SK-N-MC (cell line): Measurements from ENCODE around the gene CORO1C.
A peak's percentile ranks its signal among the peaks of the same experiment; 100 is the strongest.

Source experiments
- DNase-seq: peaks from one replicate; pipeline ENCODE4 v3.0.0-alpha.2; 2011; ENCODE audit warnings: low read depth, low spot score
- H3K27ac ChIP-seq: fragments of 200-600 bp; sonication (generic); 2 replicates; pipeline ENCODE4 v1.5.1; 2016; ENCODE audit warnings: mixed run types
- H3K36me3 ChIP-seq: fragments of 200-600 bp; sonication (generic); 2 replicates; pipeline ENCODE4 v1.6.1; 2017; ENCODE audit warnings: antibody characterized with exemption, low read length, mixed read lengths; ENCODE audit not compliant: insufficient read depth
- H3K4me3 ChIP-seq: fragments of 200-600 bp; sonication (generic); 2 replicates; pipeline ENCODE4 v1.5.1; 2016
- H3K9ac ChIP-seq: fragments of 200-600 bp; sonication (generic); 2 replicates; pipeline ENCODE4 v1.8.0; 2017; ENCODE audit warnings: mixed run types, mixed read lengths; ENCODE audit not compliant: insufficient read length
- H3K9me3 ChIP-seq: fragments of 200-600 bp; sonication (generic); 2 replicates; pipeline ENCODE4 v1.6.1; 2017; ENCODE audit warnings: low read depth, mild to moderate bottlenecking, antibody characterized with exemption, low read length, moderate library complexity, mixed read lengths
- EZH2 ChIP-seq: fragments of 200-600 bp; sonication (generic); IDR thresholded peaks from one replicate; pipeline ENCODE4 v1.6.1; 2017; ENCODE audit warnings: antibody characterized with exemption
- FOXP2 ChIP-seq: optimal IDR thresholded peaks from 2 replicates; pipeline ENCODE3; 2011; ENCODE audit warnings: mild to moderate bottlenecking, moderate library complexity; ENCODE audit not compliant: insufficient read depth; ENCODE audit errors: extremely low read length, control extremely low read depth
- POLR2AphosphoS5 ChIP-seq: IDR thresholded peaks from 2 replicates; pipeline ENCODE4 v1.6.1; 2012; ENCODE audit warnings: mild to moderate bottlenecking, low read depth, low read length, borderline replicate concordance

Gene CORO1C

DNA sequence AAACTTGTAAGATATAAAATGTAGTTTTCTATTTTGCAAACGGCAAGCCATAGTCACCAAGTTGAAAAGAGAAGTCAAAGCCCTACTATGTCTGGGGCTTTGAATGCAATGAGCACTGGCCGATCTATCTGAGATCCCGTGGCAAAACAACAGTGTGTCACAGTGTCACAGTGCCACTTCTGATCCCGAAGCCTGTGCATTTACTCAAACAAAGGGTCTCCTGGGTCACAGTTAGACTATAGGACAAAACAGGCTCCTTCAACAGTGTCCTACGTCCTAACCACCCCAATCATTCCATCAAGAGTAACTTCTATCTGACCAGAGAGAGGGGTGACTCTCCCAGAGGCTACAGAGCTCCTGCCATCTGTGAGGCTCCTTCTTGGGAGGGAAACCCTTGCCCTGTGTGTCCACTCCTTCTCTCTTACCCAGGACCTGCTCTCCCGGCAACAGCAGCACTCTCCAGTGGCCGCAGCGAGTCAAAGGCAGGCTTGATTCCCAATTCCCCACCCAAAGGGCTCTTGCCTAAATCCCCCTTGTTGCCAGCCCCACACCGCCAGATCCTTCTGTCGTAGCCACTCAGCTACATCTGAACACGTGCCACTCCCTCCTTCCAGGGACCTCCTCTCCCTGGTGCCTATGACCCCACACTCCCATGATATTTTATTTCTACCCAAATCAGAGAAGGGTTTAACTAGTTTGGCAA is 83.6 kb downstream of the CORO1C start:
- no peaks in the 10 kb centered on the region for H3K9me3 ChIP-seq
- H3K4me3 ChIP-seq = no peak overlapping the region
- DNase-seq = no peak
- no peak overlapping the region for H3K27ac ChIP-seq
- peaks cover 40% of the 10 kb centered on the region for H3K36me3 ChIP-seq
- H3K9ac ChIP-seq = no peak overlapping the region
- no peak for TF ChIP-seq EZH2

DNA sequence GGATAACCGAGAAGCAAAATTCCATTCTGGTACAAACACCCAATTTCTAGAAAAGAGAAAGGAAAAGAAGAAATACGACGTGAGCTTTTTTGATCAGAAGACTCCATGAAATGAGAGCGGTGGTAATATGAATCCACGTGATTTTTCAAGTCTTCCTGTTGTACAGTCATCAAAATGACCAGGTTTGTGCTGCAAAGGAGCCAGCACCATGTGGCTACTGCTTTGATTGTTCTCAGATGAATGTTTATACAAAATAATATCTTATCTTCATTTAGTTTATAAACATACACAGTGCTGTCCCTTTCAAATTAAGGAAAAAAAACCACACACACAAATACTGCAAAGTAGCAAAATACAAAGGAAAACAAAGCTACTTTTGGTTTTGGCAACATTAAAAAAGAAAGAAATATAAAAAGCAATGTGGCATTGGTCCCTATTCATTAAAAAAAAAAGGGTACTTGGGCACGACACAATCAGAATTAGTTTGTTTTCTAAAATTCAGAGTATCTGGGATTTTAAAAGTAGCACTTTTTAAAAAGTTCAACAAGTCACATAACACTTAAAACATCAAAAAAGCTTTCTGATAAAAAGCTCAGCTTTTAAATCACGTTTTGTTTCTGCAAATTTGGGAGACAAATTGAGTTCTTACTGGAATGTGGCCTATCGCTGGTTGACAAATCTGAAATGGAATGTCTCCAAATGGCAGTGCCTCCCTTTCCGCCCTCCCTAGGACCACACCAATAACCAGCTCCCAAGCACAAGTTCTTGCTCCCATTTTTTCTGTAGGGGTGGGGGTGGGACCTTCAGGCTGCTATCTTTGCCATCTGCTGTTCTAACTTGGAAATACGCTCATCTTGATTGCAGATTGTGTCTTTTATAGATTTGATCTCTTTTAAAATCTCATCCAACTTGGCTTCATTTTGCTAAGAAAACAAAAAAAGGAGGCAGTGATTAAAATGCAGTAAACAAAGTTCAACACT is 84.4 kb downstream of the CORO1C start:
- no peak overlapping the region for H3K27ac ChIP-seq
- no peaks in the 10 kb centered on the region for H3K9me3 ChIP-seq
- no peak for DNase-seq
- TF ChIP-seq FOXP2 (no peak), EZH2 (no peak)
- H3K36me3 ChIP-seq = peaks cover 33% of the 10 kb centered on the region
- H3K9ac ChIP-seq = no peak overlapping the region
- no peak overlapping the region for H3K4me3 ChIP-seq

DNA sequence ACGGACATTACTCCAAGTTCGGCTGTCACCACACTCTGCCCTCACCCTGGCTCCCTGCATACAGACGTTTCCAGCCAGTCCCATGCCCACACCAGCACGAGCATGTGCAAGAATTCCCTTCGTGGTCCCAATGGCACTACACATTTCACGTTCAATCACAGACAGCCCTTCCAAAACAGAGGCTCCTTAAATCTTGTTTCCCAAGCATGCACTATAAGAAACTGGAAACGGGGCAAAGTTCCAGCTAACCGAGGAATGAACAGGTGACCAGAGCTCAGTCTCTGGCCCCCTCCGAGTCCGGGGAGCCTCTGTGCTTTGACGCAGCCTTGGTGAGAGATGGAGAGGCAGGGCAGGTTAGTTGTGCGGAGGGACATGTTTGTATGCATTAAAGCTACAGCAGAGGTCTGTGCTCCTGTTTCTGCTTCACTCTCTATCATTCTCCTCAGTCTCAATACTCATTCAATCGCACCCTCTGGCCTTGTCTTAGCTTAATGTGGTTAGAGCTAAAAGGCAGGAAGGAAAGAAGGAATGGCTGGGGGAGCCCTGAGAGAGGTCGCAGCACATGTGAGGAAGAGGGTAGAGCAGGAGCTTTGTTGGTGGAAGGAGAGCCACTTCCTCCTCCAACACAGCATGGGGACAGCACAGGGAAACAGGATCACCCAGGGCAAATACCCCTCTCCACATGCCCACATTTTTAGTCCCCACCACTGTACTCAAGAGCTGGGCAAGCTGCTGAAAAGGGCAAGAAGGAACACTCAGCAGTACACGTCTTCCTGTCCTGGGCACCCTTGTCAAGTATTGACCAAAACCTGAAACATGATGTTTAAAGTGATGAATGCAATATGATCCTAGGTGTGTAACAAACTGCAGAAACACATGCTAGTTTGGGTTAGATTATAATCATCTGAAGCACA is 85.4 kb downstream of the CORO1C start:
- peaks cover 26% of the 10 kb centered on the region for H3K36me3 ChIP-seq
- H3K9ac ChIP-seq = no peak overlapping the region
- no peak for DNase-seq
- TF ChIP-seq FOXP2 (no peak), EZH2 (no peak), POLR2AphosphoS5 (no peak)
- no peak overlapping the region for H3K4me3 ChIP-seq
- H3K9me3 ChIP-seq = no peaks in the 10 kb centered on the region
- no peak overlapping the region for H3K27ac ChIP-seq

DNA sequence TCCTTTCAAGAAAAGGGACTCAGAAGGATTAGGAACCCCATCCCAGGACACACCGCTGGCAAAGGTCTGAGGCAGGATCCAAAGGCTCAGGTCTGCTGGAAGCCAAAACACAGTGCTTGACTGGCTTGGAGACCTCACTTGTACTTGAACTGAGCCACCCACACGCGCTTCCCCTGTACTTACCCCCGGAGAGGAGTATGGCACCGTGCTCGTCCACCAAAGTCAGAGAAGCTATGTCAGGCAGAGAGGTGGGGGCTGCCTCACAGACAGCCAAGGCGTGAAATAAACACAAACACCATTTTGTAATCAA is 86.6 kb downstream of the CORO1C start:
- DNase-seq = no peak
- peaks cover 24% of the 10 kb centered on the region for H3K36me3 ChIP-seq
- no peak for TF ChIP-seq EZH2
- no peak for TF ChIP-seq FOXP2
- TF ChIP-seq POLR2AphosphoS5 = no peak
- H3K4me3 ChIP-seq = no peak overlapping the region
- no peaks in the 10 kb centered on the region for H3K9me3 ChIP-seq
- H3K9ac ChIP-seq = no peak overlapping the region
- H3K27ac ChIP-seq = no peak overlapping the region; the same call in 1 of the 2 replicates

DNA sequence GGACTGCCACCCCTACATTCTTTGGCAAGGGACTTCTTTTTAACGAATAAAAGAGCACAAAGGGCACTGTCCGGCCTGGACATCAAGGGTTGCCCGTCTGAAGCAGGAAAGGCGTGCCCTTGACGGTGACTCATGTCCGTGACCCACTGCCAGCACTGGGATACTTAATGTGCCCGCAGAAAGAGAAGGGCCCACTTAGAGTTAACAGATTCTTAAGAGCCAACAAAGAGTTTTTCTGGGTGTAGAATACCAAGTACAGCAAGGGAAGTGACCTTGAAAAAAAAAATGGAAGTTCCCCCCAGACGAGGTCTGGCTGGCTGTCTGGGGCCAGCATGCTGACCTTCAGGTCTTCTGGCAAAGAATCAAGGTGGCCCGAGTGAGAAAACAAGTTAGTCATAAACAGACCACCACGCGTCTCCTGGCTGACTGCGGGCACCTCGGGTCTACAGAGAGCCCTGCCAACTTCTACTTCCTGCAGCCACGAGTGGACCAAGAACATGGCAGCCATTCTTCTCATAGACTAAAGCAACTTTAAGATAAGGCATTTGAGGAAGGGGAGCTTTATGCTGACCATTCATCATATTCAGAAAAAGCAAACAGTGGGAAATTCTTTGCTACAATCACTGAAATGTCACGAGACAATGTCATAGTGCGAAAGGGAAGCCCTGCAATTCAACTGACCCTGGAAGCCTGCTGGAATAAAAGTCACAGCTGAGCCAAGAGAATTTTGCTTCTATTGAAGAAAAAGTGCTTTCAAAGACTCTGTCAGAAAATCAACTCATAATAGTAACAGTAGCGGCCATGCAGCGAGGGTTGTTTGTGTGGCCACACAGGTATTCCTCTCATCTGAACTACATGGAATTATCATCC is 87.1 kb downstream of the CORO1C start:
- Histone ChIP-seq H3K9me3 (no peaks in the 10 kb centered on the region), H3K4me3 (no peak overlapping the region), H3K27ac (peak overlapping the region; percentile 40; the same call in 1 of the 2 replicates), H3K9ac (no peak overlapping the region), H3K36me3 (peaks cover 20% of the 10 kb centered on the region)
- DNase-seq = no peak
- TF ChIP-seq FOXP2 (no peak), POLR2AphosphoS5 (no peak), EZH2 (no peak)

DNA sequence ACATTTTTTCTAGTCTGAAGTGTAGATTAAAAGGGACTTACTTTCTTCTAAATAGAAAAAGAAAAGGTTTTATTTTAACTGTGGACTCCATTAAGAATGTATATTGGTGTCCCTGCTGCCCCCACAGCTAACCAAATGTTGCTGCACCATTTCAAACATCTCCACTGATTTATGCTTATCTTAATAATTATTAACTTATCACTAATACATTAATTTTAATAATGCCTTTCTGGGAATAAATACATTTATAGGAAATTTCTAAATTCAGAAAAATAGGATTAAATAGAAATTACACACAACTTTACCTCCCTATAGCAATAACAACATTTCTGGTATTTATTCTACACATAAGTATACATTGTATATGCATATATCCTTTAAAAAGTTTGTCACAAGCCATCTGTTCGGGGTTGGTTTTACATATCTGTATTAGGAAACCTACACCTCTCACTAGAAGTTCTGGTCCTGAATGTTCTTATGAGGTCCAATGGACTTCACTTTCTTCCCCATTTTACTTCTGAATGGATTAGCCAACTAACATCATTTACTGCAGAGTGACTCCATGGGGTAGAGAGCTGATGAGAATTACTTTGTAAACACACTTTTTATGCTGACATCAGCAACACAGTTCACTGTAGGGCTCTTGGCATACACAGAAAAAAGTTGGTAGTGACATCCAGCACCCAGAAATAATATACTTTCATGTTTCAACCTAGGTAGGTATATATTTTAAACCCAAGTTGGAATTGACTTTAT is 88.2 kb downstream of the CORO1C start:
- TF ChIP-seq POLR2AphosphoS5 = no peak
- TF ChIP-seq FOXP2 = no peak
- TF ChIP-seq EZH2 = no peak
- no peak for DNase-seq
- Histone ChIP-seq H3K4me3 (0 out of 2 replicates have a peak overlapping the region, but pooled peaks have one; percentile 2), H3K36me3 (peaks cover 10% of the 10 kb centered on the region), H3K27ac (peak overlapping the region; percentile 40; the same call in 1 of the 2 replicates), H3K9me3 (no peaks in the 10 kb centered on the region), H3K9ac (no peak overlapping the region)

DNA sequence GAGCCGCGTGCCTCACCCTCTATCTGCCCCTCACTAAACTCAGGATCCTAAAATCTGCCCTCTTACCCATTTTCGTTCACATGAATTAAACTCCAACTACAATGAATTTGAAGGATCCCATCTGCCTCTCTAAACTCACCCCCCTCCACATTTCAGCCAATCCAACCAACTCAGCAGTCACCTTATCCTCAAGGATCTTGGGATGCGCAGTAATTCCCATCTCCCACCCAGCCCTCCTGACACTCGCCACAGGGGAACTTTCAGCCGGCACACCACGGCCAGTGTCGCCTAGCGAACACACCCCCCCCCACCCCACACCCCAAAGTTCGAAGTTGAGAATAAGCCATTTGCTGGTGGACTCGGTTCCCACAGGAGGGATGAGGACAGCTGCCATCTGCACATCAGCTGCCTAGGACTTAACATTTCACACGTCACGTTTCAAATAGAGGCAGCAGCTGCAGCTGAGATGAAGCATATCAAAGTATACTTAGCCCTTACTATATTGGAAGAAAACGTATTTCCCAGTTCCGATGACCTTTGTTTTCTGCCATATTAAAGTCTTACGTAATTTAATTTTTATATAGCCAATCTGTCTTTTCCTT is 88.9 kb downstream of the CORO1C start:
- TF ChIP-seq FOXP2 (no peak), POLR2AphosphoS5 (no peak), EZH2 (no peak)
- Histone ChIP-seq H3K9ac (no peak overlapping the region), H3K4me3 (no peak overlapping the region), H3K27ac (no peak overlapping the region), H3K9me3 (no peaks in the 10 kb centered on the region), H3K36me3 (peaks cover 10% of the 10 kb centered on the region)
- DNase-seq = no peak
